Kidney (tissue), 14 donors: ENCODE data around the gene PLIN5. TPM values are rescaled to one million over a fixed set of nuclear protein-coding genes. Genes with fewer than 3 reads are reported as not detected.

Experiments
- DNase-seq, 5 donors: peaks; one replicate each; pipeline ENCODE4 v3.0.0-alpha.2; 2013 to 2020
- FAIRE-seq: peaks from 2 replicates; lab custom pipeline; 2012; peaks lifted over from hg19 to GRCh38; lab: Jason Lieb, UNC
- H3K27ac ChIP-seq, 2 donors: one replicate each; pipeline ENCODE4 v1.7.0; 2013; ENCODE audit warnings: low read depth in 2 of 2, low read length in 2 of 2, inconsistent platforms in 1 of 2
- H3K27me3 ChIP-seq: one replicate; pipeline ENCODE4 v1.7.1; 2013; ENCODE audit warnings: low read length, inconsistent platforms; ENCODE audit not compliant: control insufficient read depth, insufficient read depth
- H3K36me3 ChIP-seq, 3 donors: one replicate each; pipeline versions ENCODE4 v1.7.0 to v1.7.1; 2013; ENCODE audit warnings: low read length in 3 of 3, control low read depth in 1 of 3, inconsistent platforms in 1 of 3; ENCODE audit not compliant: insufficient read depth in 3 of 3, control insufficient read depth in 2 of 3
- H3K4me1 ChIP-seq, 3 donors: one replicate each; pipeline versions ENCODE4 v1.7.0 to v1.7.1; 2013; ENCODE audit warnings: low read length in 3 of 3, inconsistent platforms in 1 of 3, low read depth in 1 of 3; ENCODE audit not compliant: control insufficient read depth in 2 of 3, insufficient read depth in 2 of 3
- H3K4me3 ChIP-seq, 3 donors: one replicate each; pipeline versions ENCODE4 v1.7.0 to v1.8.1; 2013; ENCODE audit warnings: low read length in 3 of 3, control low read depth in 1 of 3, inconsistent platforms in 1 of 3
- H3K9ac ChIP-seq, 3 donors: one replicate each; pipeline versions ENCODE4 v1.7.0 to v1.7.1; 2013; ENCODE audit warnings: low read length in 3 of 3, control low read depth in 1 of 3, inconsistent platforms in 1 of 3
- H3K9me3 ChIP-seq, 3 donors: one replicate each; pipeline versions ENCODE4 v1.7.0 to v1.7.1; 2013; ENCODE audit warnings: low read length in 3 of 3, control low read depth in 1 of 3, inconsistent platforms in 1 of 3; ENCODE audit not compliant: control insufficient read depth in 2 of 3, insufficient read depth in 1 of 3
- CTCF ChIP-seq: IDR thresholded peaks from 3 replicates; pipeline ENCODE4 v1.5.1; 2012; ENCODE audit warnings: mild to moderate bottlenecking, moderate library complexity, borderline replicate concordance; ENCODE audit not compliant: insufficient read depth; ENCODE audit errors: extremely low read depth
- intact Hi-C: fragments of 100-400 bp; cut with DNase I; formaldehyde crosslinking; loops from one replicate; pipeline ENCODE4 v1.11.1; 2022
- polyA plus RNA-seq: library from polyadenylated mRNA; stranded (reverse); fragments of 350-450 nt; fragmentation: Illumina TruSeq; extraction: RNeasy Lipid Tissue Mini Kit (QIAGEN cat#74804); gene quantifications from one replicate; pipeline ENCODE4 v1.2.3, GENCODE V29; 2014; ENCODE audit warnings: low read depth, low replicate concordance; ENCODE audit not compliant: insufficient read depth
- total RNA-seq: library from RNA; stranded (reverse); fragmentation: NEBNext Ultra II Directional; extraction: Animal tissue kit (Norgen Biotek cat#: 25700); gene quantifications from one replicate; pipeline ENCODE4 v1.2.1, GENCODE V29; 2021
- donor health status: control.
- donor health status: control.
- donor health status: control.
- donor health status: control.
- donor health status: control.
- donor health status: DM: yes; HTN: yes; CAD: no.
- donor health status: Normal renal cell carcinoma (clear cell type).

The PLIN5 gene
- total and polyA plus RNA-seq, 2 donors from 2014 or later, result 21.2 to 30.7 TPM

GRCh38 chr19:4507150-4507452, 27.9 kb downstream of the PLIN5 start:
- TF ChIP-seq CTCF, result no peak
- Histone ChIP-seq H3K27ac (no peak overlapping the region), H3K9ac (no peak overlapping the region), H3K27me3 (no peaks in the 10 kb centered on the region), H3K9me3 (no peaks in the 10 kb centered on the region), H3K36me3 (peaks cover 0 to 2% (median 0%) of the 10 kb centered on the region in 3 donors), H3K4me3 (no peak overlapping the region), H3K4me1 (no peaks in the 10 kb centered on the region)
- FAIRE-seq, result no peak
- DNase-seq, result no peak
- intact Hi-C loops, result no loop called here

GRCh38 chr19:4506449-4507149, 28.4 kb downstream of the PLIN5 start:
- intact Hi-C loops, result no loop called here
- H3K9me3 ChIP-seq, result no peaks in the 10 kb centered on the region
- no peak for TF ChIP-seq CTCF
- DNase-seq, result no peak
- no peaks in the 10 kb centered on the region for H3K27me3 ChIP-seq
- H3K9ac ChIP-seq, result no peak overlapping the region
- H3K4me1 ChIP-seq, result no peaks in the 10 kb centered on the region
- H3K4me3 ChIP-seq, result no peak overlapping the region
- H3K36me3 ChIP-seq, result peaks cover 0 to 2% (median 0%) of the 10 kb centered on the region in 3 donors
- no peak overlapping the region for H3K27ac ChIP-seq
- FAIRE-seq, result no peak

GRCh38 chr19:4505570-4506448, 29.2 kb downstream of the PLIN5 start:
- H3K9ac ChIP-seq, result no peak overlapping the region

More at GRCh38 chr19:4505570-4506448, 29.2 kb downstream of the PLIN5 start:
- Histone ChIP-seq H3K4me3 (no peak overlapping the region), H3K4me1 (no peaks in the 10 kb centered on the region), H3K9me3 (no peaks in the 10 kb centered on the region), H3K36me3 (peaks cover 0 to 2% (median 0%) of the 10 kb centered on the region in 3 donors), H3K27ac (no peak overlapping the region), H3K27me3 (no peaks in the 10 kb centered on the region)
- FAIRE-seq (no peak), DNase-seq (no peak)
- intact Hi-C loops, result no loop called here
- no peak for TF ChIP-seq CTCF
